Dermis microvascular lymphatic vessel endothelial cell (primary cell): ENCODE results near the gene TMEM132D. TPM values are rescaled to one million over a fixed set of nuclear protein-coding genes. Genes with fewer than 3 reads are reported as not detected.

ENCODE experiments used
- DNase-seq, 2 donors: peaks; one replicate each; pipeline versions ENCODE4 v3.0.0 to v3.0.0-alpha.2; 2010; ENCODE audit warnings: low read depth in 2 of 2
- total RNA-seq: library from RNA; depleted of rRNA; stranded (reverse); fragments of >200 nt; gene quantifications from 2 replicates; pipeline ENCODE4 v1.2.1, GENCODE V29; 2014

TMEM132D gene
- total RNA-seq, 1 donor from 2014 or later = not detected

GRCh38 chr12:129467289-129467688, 436.5 kb downstream of the TMEM132D start:
- no peak for DNase-seq

GRCh38 chr12:129466499-129466898, 437.3 kb downstream of the TMEM132D start:
- DNase-seq = no peak

GRCh38 chr12:129459886-129460285, 443.9 kb downstream of the TMEM132D start:
- DNase-seq = no peak

GRCh38 chr12:129446696-129447095, 457.1 kb downstream of the TMEM132D start:
- no peak for DNase-seq

GRCh38 chr12:129440278-129440677, 463.5 kb downstream of the TMEM132D start:
- no peak for DNase-seq

- no peak for DNase-seq
Measured at GRCh38 chr12:129434790-129435189, 469.0 kb downstream of the TMEM132D start.

GRCh38 chr12:129428240-129428936, 475.4 kb downstream of the TMEM132D start:
- DNase-seq = no peak

GRCh38 chr12:129423041-129423580, 480.7 kb downstream of the TMEM132D start:
- DNase-seq = peak in 1 of 2 donors; percentile 25

GRCh38 chr12:129413295-129413694, 490.5 kb downstream of the TMEM132D start:
- DNase-seq = no peak

- DNase-seq = no peak
Measured at GRCh38 chr12:129409281-129409680, 494.5 kb downstream of the TMEM132D start.

- no peak for DNase-seq
Measured at GRCh38 chr12:129404556-129404955, 499.3 kb downstream of the TMEM132D start.

- DNase-seq = no peak
Measured at GRCh38 chr12:129401572-129401971, 502.3 kb downstream of the TMEM132D start.

GRCh38 chr12:129394177-129394825, 509.5 kb downstream of the TMEM132D start:
- DNase-seq = no peak

GRCh38 chr12:129393357-129393937, 510.4 kb downstream of the TMEM132D start:
- DNase-seq = no peak

GRCh38 chr12:129385637-129385990, 518.2 kb downstream of the TMEM132D start:
- DNase-seq = no peak

GRCh38 chr12:129383956-129384355, 519.9 kb downstream of the TMEM132D start:
- no peak for DNase-seq

- DNase-seq = no peak
Measured at GRCh38 chr12:129381715-129382114, 522.1 kb downstream of the TMEM132D start.

GRCh38 chr12:129379076-129379804, 524.6 kb downstream of the TMEM132D start:
- DNase-seq = no peak

- no peak for DNase-seq
Measured at GRCh38 chr12:129378496-129378895, 525.3 kb downstream of the TMEM132D start.

GRCh38 chr12:129373746-129374145, 530.1 kb downstream of the TMEM132D start:
- no peak for DNase-seq

GRCh38 chr12:129372876-129373275, 530.9 kb downstream of the TMEM132D start:
- no peak for DNase-seq

GRCh38 chr12:129372348-129372747, 531.5 kb downstream of the TMEM132D start:
- DNase-seq = no peak
